Activated CD8-positive, alpha-beta T cell treated with anti-CD3 and anti-CD28 coated beads for 36 hours (primary cell): ENCODE data around the gene FAM228B. TPM values are rescaled to one million over a fixed set of nuclear protein-coding genes. Genes with fewer than 3 reads are reported as not detected.

Experiments
- ATAC-seq: fragments of 200-7000 bp; cut with Tn5 transposase; one replicate; pipeline ENCODE4 v1.10.0; 2021; ENCODE audit warnings: mild to moderate bottlenecking, moderate library complexity
- CTCF ChIA-PET: fragments of 350-600 bp; sonication (Branson Sonifier 250); formaldehyde crosslinking; loops from one replicate; lab custom pipeline; 2021; ENCODE audit warnings: antibody characterized with exemption; lab: Charles Lee
- POLR2A ChIA-PET: fragments of 350-600 bp; sonication (Branson Sonifier 250); formaldehyde crosslinking; loops from one replicate; lab custom pipeline; 2021; ENCODE audit warnings: antibody characterized with exemption; lab: Charles Lee
- DNase-seq: peaks from one replicate; pipeline ENCODE4 v3.0.0-alpha.2; 2020
- H3K27ac Mint-ChIP-seq: one replicate; pipeline ENCODE4 v1.8.0; 2021; ENCODE audit warnings: mild to moderate bottlenecking, mixed read lengths
- H3K27me3 Mint-ChIP-seq: one replicate; pipeline ENCODE4 v1.8.0; 2021; ENCODE audit warnings: mixed read lengths
- H3K36me3 Mint-ChIP-seq: one replicate; pipeline ENCODE4 v1.8.0; 2021; ENCODE audit warnings: low read depth, mixed read lengths
- H3K4me1 Mint-ChIP-seq: one replicate; pipeline ENCODE4 v1.8.0; 2021; ENCODE audit warnings: low read depth, mixed read lengths
- H3K4me3 Mint-ChIP-seq: one replicate; pipeline ENCODE4 v1.8.0; 2021; ENCODE audit warnings: mild to moderate bottlenecking, moderate library complexity, mixed read lengths
- H3K9me3 Mint-ChIP-seq: one replicate; pipeline ENCODE4 v1.8.0; 2021; ENCODE audit warnings: mixed read lengths
- CTCF ChIP-seq: fragments of 200-600 bp; IDR thresholded peaks from one replicate; pipeline ENCODE4 v1.8.0; 2022; ENCODE audit warnings: antibody characterized with exemption, mild to moderate bottlenecking
- intact Hi-C: fragments of 100-400 bp; cut with micrococcal nuclease; formaldehyde crosslinking; loops from one replicate; pipeline ENCODE4 v1.10.0; 2022
- total RNA-seq, 2 experiments: library from RNA; stranded (reverse); gene quantifications; one replicate each; pipeline ENCODE4 v1.2.3, GENCODE V29; 2021

Gene FAM228B
- 1 to 10 TPM; 4.5 to 5.7 TPM for total RNA-seq

- Mint-ChIP-seq H3K9me3 (no peaks in the 10 kb centered on the region), H3K4me3 (peak within 1 kb of the TSS; percentile 78), H3K27ac (peak within 1 kb of the TSS; percentile 71), H3K27me3 (no peaks in the 10 kb centered on the region), H3K4me1 (peaks cover 17% of the 10 kb centered on the region), H3K36me3 (no peaks in the 10 kb centered on the region)
- peak; percentile 76 for DNase-seq
- intact Hi-C loops: no loop called here
- TF ChIP-seq CTCF: no peak
- POLR2A ChIA-PET: interaction anchor here (0.7 to 2.2 kb wide), 5 partner anchors 12 to 303 kb away, joined by 3 to 7 read pairs (median 5); partner anchors contain the start of genes ATAD2B and TP53I3
- peak; percentile 92 for ATAC-seq
- CTCF ChIA-PET: interaction anchor here (0.6 to 2.7 kb wide), 6 partner anchors 12 to 1254 kb away, joined by 3 to 18 read pairs (median 4); partner anchors contain the start of genes ATAD2B and TP53I3
Observed at GRCh38 chr2:24123195-24123921, at the start of gene FAM228B, which contains the start of gene PFN4. Gene FAM228B (plus strand): TSS chr2:24123469. CDS start chr2:24124362, 893 bp downstream. Gene PFN4 (minus strand): TSS chr2:24123334. CDS start chr2:24122535, 799 bp downstream.

GRCh38 chr2:24073816-24074215 is 49.5 kb upstream of the FAM228B start:
- Mint-ChIP-seq H3K36me3 (peaks cover 21% of the 10 kb centered on the region), H3K9me3 (no peaks in the 10 kb centered on the region), H3K4me3 (peak overlapping the region; percentile 24), H3K27ac (peak overlapping the region; percentile 45), H3K27me3 (no peaks in the 10 kb centered on the region), H3K4me1 (peaks cover 36% of the 10 kb centered on the region)
- intact Hi-C loops: no loop called here
- no peak for ATAC-seq
- CTCF ChIA-PET: interaction anchor here (0.7 to 3.8 kb wide), 4 partner anchors 9 to 14 kb away, joined by 3 to 21 read pairs (median 4); partner anchors contain the start of gene TP53I3
- POLR2A ChIA-PET: interaction anchor here (0.8 to 1.1 kb wide), 3 partner anchors 11 to 147 kb away, joined by 3 read pairs; partner anchors contain the start of genes ATAD2B and TP53I3
- no peak for TF ChIP-seq CTCF
- DNase-seq: no peak

GRCh38 chr2:24075259-24075658 is 48.0 kb upstream of the FAM228B start:
- Mint-ChIP-seq H3K4me1 (peaks cover 36% of the 10 kb centered on the region), H3K9me3 (no peaks in the 10 kb centered on the region), H3K36me3 (peaks cover 18% of the 10 kb centered on the region), H3K27me3 (no peaks in the 10 kb centered on the region), H3K4me3 (peak overlapping the region; percentile 93), H3K27ac (peak overlapping the region; percentile 98)
- ATAC-seq: no peak
- no peak for DNase-seq
- CTCF ChIA-PET: no interaction called here
- intact Hi-C loops: loop anchor here (5.0 kb wide), 1 partner anchor 148 kb away; the partner anchor contains the start of gene ATAD2B
- POLR2A ChIA-PET: interaction anchor here (1.6 to 2.4 kb wide), 2 partner anchors 25 to 148 kb away, joined by 3 to 18 read pairs; partner anchors contain the start of gene ATAD2B
- TF ChIP-seq CTCF: no peak

GRCh38 chr2:24075915-24076848 is 47.1 kb upstream of the FAM228B start, which contains the start of gene SF3B6:
Gene SF3B6 (minus strand): TSS chr2:24076326. CDS start chr2:24076229, 97 bp downstream.
- DNase-seq: peak; percentile 100
- H3K27ac Mint-ChIP-seq: peak within 1 kb of the TSS; percentile 98
- H3K36me3 Mint-ChIP-seq: peaks cover 18% of the 10 kb centered on the region
- ChIA-PET CTCF (interaction anchor here (0.8 to 5.7 kb wide), 6 partner anchors 9 to 255 kb away, joined by 3 to 27 read pairs (median 7); partner anchors contain the start of genes ATAD2B and TP53I3), POLR2A (interaction anchor here (0.7 to 2.4 kb wide), 9 partner anchors 10 to 284 kb away, joined by 3 to 18 read pairs (median 3); partner anchors contain the start of genes ATAD2B, ITSN2 and WDCP)
- H3K9me3 Mint-ChIP-seq: no peaks in the 10 kb centered on the region
- intact Hi-C loops: loop anchor here (5.0 kb wide), 1 partner anchor 149 kb away; the partner anchor contains the start of gene ATAD2B
- no peak for TF ChIP-seq CTCF
- H3K4me3 Mint-ChIP-seq: peak within 1 kb of the TSS; percentile 93
- H3K27me3 Mint-ChIP-seq: no peaks in the 10 kb centered on the region
- H3K4me1 Mint-ChIP-seq: peaks cover 36% of the 10 kb centered on the region
- ATAC-seq: peak; percentile 92
